Esophagus muscularis mucosa (tissue), 4 donors: ENCODE results near the gene MMP24OS.

Experiments used
- CTCF ChIP-seq, 3 experiments: fragments of 200-600 bp in 2 of 3; fragments of 450-650 bp in 1 of 3; sonication (generic) in 2 of 3; IDR thresholded peaks; one replicate each; pipeline ENCODE4 v1.5.1; 2017 to 2019; ENCODE audit warnings: antibody characterized with exemption in 3 of 3, mild to moderate bottlenecking in 2 of 3, moderate library complexity in 1 of 3
- EP300 ChIP-seq: sonication (generic); formaldehyde crosslinking; IDR thresholded peaks from one replicate; pipeline ENCODE4 v1.6.1; 2017; ENCODE audit warnings: antibody characterized with exemption
- POLR2A ChIP-seq: fragments of 450-650 bp; IDR thresholded peaks from one replicate; pipeline ENCODE4 v1.6.1; 2017; ENCODE audit warnings: antibody characterized with exemption, moderate library complexity, mild to moderate bottlenecking, low read depth
- POLR2AphosphoS5 ChIP-seq, 2 donors: sonication (generic); formaldehyde crosslinking; IDR thresholded peaks; one replicate each; pipeline ENCODE4 v1.6.1; 2017; ENCODE audit warnings: antibody characterized with exemption in 2 of 2

GRCh38 chr20:35318502-35319157 lies 40.7 kb upstream of the MMP24OS start:
- TF ChIP-seq CTCF (IDR thresholded peaks at IDR 0.05): no peak
- TF ChIP-seq POLR2A: no peak
- no peak for TF ChIP-seq POLR2AphosphoS5 (IDR thresholded peaks at IDR 0.05)
- TF ChIP-seq EP300: no peak
